ENCODE data around the gene SIGLEC7.
"Not testable (repeated sequence)": the region's sequence is repeated elsewhere in the genome, so short reads cannot be mapped to it uniquely, and the experiment has no call there.

Gene SIGLEC7

DNA sequence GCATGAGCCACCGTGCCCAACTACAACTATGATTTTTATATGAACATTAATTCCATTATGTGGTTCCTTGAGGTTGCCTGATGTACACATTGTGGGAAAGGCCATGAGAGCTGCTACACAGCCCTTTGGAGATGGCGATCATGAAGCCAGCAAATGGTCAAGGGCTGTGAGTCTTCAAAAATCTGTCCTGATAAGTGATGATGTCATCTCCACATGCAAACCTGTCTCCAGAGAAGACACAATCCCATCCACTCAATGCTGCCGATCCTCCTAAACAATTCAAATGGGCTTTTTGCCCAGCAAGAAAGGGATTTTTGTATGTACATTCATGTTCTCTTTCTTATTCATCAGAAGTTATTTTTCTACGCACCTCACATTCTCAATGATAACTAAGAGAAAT lies 17.6 kb downstream of the SIGLEC7 start:
- Mint-ChIP-seq H3K36me3 (ENCODE audit: low read depth) (no peaks in the 10 kb centered on the region), H3K4me1 (peaks cover 10% of the 10 kb centered on the region), H3K9me3 (no peaks in the 10 kb centered on the region), H3K4me3 (no peak overlapping the region), H3K27me3 (no peaks in the 10 kb centered on the region), H3K27ac (no peak overlapping the region)
- DNase-seq: no peak
- ATAC-seq: no peak

DNA sequence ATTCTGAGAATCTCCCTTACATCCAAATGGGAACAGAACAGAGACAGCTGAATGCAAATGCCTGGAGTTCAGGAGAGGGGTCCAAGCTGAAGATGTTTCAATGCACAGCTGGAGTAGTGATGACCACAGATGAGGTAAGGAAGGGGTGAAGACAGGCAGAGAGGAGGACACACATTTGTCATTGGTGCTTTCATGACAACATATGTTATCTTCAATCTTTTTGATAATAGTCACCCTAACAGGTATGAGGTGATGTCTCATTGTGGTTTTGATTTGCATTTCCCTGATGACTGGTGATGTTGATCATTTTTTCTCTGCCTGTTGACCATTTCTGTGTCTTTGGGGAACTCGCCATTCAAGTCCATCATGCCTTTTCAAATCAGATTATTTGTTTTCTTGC lies 19.2 kb downstream of the SIGLEC7 start:
- Mint-ChIP-seq H3K4me3 (no peak overlapping the region), H3K36me3 (ENCODE audit: low read depth) (no peaks in the 10 kb centered on the region), H3K9me3 (no peaks in the 10 kb centered on the region), H3K27ac (no peak overlapping the region), H3K4me1 (peaks cover 10% of the 10 kb centered on the region), H3K27me3 (no peaks in the 10 kb centered on the region)
- no peak for DNase-seq
- ATAC-seq: no peak

DNA sequence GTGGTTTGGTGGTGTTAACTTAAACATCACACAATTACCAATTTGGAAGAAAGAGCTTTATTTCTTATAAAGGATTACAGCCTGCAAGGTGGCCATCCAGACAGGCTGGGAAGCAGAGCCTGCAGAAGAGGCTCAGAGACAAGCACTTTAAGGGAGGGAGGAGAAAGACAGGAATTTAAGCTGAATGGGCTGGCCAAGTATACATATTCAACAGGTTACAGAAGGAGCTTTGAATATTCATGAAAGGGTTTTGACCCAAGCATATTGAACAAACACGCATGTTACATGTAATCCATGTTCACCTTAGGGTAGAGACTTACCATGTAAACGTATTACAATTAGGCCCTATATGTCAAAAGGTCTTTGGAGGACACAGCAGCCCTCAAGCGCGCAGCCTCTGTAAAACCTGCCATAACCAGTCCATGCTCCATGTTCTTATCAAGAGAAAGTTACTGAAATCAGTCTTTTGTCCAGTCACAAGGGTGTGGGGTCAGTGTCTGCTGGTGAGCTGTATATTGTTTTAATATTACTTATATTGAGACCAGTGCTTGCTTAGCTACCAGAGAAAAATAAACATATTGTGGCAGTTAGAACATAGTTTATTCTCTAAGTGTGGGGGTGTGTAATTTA lies 19.9 kb downstream of the SIGLEC7 start:
- Mint-ChIP-seq H3K27ac (no peak overlapping the region), H3K36me3 (ENCODE audit: low read depth) (no peaks in the 10 kb centered on the region), H3K9me3 (no peaks in the 10 kb centered on the region), H3K4me3 (no peak overlapping the region), H3K4me1 (peaks cover 13% of the 10 kb centered on the region), H3K27me3 (no peaks in the 10 kb centered on the region)
- DNase-seq (no peak), ATAC-seq (no peak)

DNA sequence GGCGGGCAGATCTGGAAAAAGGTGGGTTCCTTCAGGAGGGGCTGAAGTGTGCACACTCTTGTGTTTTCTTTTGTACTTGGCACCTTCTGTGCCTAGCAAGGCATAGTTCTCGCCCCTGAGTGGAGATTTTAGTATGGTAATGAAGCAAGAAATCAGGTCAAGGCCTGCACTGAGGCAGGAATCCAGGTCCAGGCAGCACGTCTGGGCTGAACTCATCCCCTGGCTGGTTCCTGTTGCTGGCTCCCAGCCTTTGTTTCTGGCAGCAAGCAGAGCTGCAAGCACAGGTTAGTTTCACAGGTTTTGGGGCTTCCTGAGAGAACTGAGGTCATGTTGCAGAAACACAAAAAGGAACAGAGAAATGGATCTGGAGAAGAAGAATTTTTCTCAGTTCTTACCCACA lies 21.2 kb downstream of the SIGLEC7 start:
- no peak for DNase-seq
- peaks cover 24% of the 10 kb centered on the region for H3K4me1 Mint-ChIP-seq

DNA sequence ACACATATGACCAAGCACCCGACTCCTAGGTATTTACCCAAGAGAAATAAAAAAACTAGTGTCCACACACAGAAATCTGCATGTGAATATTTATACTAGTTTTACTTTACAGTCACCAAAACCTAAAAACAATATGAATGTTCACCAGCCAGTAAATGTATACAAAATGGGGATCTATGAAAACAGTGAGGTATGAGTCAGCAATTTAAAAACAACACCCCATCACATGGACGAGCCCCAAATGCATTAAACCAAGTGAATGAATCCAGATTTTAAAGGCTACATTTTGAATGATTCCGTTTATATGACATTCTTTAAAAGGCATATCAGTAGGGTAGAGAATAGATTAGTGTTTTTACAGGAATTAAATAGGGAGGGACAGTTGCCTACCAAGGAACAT lies 22.1 kb downstream of the SIGLEC7 start:
- no peak overlapping the region for H3K4me3 Mint-ChIP-seq
- no peaks in the 10 kb centered on the region for H3K27me3 Mint-ChIP-seq
- ATAC-seq (no peak), DNase-seq (no peak)
- no peaks in the 10 kb centered on the region for H3K9me3 Mint-ChIP-seq
- H3K27ac Mint-ChIP-seq: no peak overlapping the region
- H3K36me3 Mint-ChIP-seq (ENCODE audit: low read depth): no peaks in the 10 kb centered on the region
- peaks cover 28% of the 10 kb centered on the region for H3K4me1 Mint-ChIP-seq

More for the DNA sequence above, 21.2 kb downstream of the SIGLEC7 start:
- Mint-ChIP-seq H3K36me3 (ENCODE audit: low read depth) (no peaks in the 10 kb centered on the region), H3K9me3 (no peaks in the 10 kb centered on the region), H3K27me3 (no peaks in the 10 kb centered on the region), H3K4me3 (no peak overlapping the region), H3K27ac (no peak overlapping the region)
- ATAC-seq: no peak

DNA sequence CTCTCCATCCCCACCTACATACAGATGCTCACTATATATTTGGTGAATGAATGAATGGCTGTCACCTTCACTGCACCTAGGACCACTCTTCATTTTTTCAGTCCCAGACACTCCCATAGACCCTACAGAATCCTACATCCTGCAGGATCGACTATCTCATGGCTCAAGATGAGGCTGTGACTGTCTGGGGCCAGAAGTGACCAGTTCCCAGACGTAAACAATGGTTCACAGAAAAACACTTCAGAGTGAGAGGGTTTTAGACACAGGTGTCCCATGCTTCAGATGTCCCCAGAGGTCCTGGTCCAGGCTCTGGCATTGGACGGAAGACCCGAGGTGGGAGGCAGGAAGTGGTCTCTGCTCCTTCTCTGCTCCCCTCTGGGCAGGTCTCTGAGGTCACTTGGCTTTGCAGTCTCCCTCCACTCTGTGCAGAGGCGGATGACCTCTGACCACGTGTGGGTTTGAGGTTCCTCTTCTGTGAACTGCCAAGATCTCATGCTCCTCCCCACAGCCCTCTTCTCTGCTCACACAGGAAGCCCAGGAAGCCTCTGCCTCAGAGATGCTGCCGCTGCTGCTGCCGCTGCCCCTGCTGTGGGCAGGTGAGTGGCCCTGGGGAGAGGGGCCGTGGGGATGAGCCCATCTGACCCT lies 24.9 kb downstream of the SIGLEC7 start:
- peak overlapping the region; percentile 6 for H3K27ac Mint-ChIP-seq
- no peaks in the 10 kb centered on the region for H3K9me3 Mint-ChIP-seq
- peak; percentile 59 for ATAC-seq
- no peak overlapping the region for H3K4me3 Mint-ChIP-seq
- peaks cover 24% of the 10 kb centered on the region for H3K4me1 Mint-ChIP-seq
- no peaks in the 10 kb centered on the region for H3K36me3 Mint-ChIP-seq (ENCODE audit: low read depth)
- H3K27me3 Mint-ChIP-seq: no peaks in the 10 kb centered on the region
- DNase-seq: peak; percentile 40

DNA sequence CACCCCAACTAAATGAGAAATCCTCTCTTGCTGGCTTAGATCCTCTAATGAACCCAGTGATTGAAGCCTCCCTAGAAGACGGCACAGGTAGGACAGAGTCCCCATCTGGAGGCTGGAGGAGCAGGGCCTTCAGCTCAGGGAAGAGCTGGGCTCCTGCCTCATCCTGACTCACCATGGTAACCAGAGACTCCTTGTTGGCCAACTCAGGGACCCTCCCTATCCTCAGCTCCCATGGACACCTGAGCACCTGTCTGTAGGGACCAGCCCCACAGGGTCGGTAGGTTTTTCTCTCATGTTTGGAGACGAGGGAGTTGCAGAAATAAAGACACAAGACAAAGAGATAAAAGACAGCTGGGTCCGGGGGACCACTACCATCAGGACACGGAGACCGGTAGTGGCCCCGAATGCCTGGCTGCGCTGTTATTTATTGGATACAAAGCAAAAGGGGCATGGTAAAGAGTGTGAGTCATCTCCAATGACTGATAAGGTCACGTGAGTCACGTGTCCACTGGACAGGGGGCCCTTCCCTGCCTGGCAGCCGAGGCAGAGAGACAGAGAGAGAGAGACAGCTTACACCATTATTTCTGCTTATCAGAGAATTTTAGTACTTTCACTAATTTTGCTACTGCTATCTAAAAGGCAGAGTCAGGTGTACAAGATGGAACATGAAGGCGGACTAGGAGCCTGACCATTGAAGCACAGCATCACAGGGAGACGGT lies 26.6 kb downstream of the SIGLEC7 start:
- Mint-ChIP-seq H3K9me3 (no peaks in the 10 kb centered on the region), H3K36me3 (ENCODE audit: low read depth) (no peaks in the 10 kb centered on the region), H3K4me1 (peaks cover 24% of the 10 kb centered on the region), H3K27ac (no peak overlapping the region), H3K4me3 (no peak overlapping the region), H3K27me3 (no peaks in the 10 kb centered on the region)
- no peak for ATAC-seq
- no peak for DNase-seq

DNA sequence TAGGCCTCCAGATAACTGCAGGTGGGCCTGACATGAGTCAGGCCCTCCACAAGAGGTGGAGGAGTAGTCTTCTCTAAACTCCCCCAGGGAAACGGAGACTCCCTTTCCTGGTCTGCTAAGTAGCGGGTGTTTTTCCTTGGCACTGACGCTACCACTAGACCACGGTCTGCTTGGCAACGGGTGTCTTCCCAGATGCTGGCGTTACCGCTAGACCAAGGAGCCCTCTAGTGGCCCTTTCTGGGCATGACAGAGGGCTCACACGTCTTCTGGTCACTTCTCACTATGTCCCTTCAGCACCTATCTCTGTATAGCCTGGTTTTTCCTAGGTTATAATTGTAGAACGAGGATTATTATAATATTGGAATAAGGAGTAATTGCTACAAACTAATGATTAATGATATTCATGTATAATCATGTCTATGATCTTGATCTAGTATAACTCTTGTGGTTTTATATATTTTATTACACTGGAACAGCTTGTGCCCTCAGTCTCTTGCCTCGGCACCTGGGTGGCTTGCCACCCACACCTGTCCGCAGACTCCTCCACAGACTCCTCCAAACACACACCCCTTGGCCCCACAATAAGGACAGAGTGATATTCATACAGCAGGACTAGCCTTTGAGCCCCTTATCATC lies 27.3 kb downstream of the SIGLEC7 start:
- H3K4me1 Mint-ChIP-seq: peaks cover 24% of the 10 kb centered on the region
- H3K9me3 Mint-ChIP-seq; ATAC-seq; H3K27me3 Mint-ChIP-seq; H3K27ac Mint-ChIP-seq; H3K36me3 Mint-ChIP-seq (ENCODE audit: low read depth); H3K4me3 Mint-ChIP-seq: not testable (repeated sequence)
- peak; percentile 75 for DNase-seq

DNA sequence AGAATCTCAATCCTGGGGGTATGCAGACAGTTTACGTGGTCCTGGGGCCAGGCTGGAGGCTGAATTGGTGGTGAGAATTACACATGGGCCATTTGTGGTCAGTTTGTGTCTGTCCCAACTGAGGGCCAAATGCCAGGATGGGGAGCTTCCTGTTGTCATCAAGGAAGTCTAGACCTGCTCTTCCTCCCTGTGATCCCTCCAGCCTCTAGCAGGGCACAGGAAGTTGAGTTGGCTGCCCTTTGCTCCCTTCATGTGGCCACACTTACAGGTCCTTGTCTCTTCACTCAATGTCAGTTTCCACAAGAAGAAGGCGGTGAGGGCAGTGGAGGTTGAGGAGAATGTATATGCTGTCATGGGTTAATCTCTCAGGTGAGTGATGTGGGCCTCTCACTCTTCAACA lies 30.1 kb downstream of the SIGLEC7 start:
- DNase-seq (no peak), ATAC-seq (no peak)
- Mint-ChIP-seq H3K36me3 (ENCODE audit: low read depth) (no peaks in the 10 kb centered on the region), H3K27ac (no peak overlapping the region), H3K27me3 (no peaks in the 10 kb centered on the region), H3K4me1 (peaks cover 19% of the 10 kb centered on the region), H3K4me3 (no peak overlapping the region), H3K9me3 (no peaks in the 10 kb centered on the region)

DNA sequence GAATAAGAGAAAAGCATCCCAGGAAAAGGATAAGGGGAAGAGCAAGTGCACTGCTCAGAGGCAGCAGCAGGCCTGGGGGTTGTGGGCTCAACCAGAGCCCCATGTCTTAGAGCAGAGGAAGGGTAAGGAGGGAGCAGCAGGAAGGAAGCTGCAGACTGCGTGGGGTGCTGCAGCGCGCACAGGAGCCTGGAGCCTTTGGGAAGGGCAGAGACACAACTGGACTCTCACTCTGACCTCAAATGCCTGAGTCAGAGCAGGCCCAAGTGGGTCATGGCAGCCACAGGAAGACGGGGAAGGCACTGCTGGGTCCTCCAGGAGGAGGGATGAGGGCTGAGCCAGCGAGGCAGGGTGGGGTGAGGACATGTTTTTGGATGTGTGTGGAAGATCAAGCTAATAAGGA lies 31.6 kb downstream of the SIGLEC7 start:
- H3K27ac Mint-ChIP-seq: no peak overlapping the region
- no peaks in the 10 kb centered on the region for H3K27me3 Mint-ChIP-seq
- ATAC-seq (no peak), DNase-seq (no peak)
- H3K36me3 Mint-ChIP-seq (ENCODE audit: low read depth): no peaks in the 10 kb centered on the region
- H3K9me3 Mint-ChIP-seq: no peaks in the 10 kb centered on the region
- H3K4me3 Mint-ChIP-seq: no peak overlapping the region
- peaks cover 6% of the 10 kb centered on the region for H3K4me1 Mint-ChIP-seq

DNA sequence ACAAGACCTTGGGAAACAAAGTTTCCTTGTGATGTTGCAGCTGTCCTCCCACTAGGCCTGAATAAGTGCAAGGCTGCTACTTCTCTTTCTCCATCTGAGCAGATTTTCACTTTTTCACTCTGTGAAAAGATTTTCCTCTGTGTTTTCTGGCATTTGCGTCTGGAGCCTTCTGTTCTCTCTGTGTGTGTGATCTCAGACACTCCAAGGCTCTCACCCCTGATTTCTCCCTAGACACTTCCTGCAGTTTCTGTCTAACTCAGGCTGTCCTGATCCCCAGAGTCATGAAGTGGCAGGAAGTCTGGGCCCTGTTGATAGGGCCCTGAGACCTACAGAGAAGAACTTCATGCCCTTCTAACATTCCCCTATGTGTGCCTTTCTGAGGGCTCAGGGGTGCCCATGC lies 37.2 kb downstream of the SIGLEC7 start:
- H3K27ac Mint-ChIP-seq: no peak overlapping the region
- peaks cover 5% of the 10 kb centered on the region for H3K27me3 Mint-ChIP-seq

DNA sequence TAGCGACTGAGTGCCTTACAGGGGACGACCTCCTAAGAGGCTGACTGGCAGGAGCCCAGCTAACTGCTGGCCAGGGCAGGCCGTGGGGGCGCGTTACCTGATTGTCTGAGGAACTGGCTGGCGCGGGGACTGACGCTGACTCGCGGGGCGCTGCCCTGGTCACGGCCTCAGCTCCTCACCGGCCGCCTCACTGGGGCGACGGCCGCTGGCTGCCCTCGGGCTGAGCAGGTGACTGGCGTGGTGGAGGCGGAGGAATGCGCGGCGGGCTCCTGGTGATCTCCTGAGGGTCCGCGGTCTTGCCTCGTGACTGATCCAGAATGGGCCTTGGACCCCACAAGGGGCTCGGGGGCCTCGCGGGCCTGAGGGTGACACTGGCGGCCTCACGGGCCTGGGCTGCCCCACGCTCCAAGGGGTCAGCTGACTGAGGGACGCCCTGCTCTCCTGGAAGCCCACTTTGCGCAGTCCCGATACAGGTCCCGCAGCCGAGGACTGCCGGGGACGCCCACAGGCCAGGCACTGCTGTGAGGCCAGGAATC lies 39.3 kb downstream of the SIGLEC7 start:
- Mint-ChIP-seq H3K4me3 (no peak overlapping the region), H3K4me1 (peaks cover 5% of the 10 kb centered on the region), H3K27ac (no peak overlapping the region), H3K36me3 (ENCODE audit: low read depth) (no peaks in the 10 kb centered on the region), H3K27me3 (peaks cover 16% of the 10 kb centered on the region), H3K9me3 (no peaks in the 10 kb centered on the region)
- ATAC-seq: no peak
- DNase-seq: no peak

More for the DNA sequence above, 37.2 kb downstream of the SIGLEC7 start:
- H3K36me3 Mint-ChIP-seq (ENCODE audit: low read depth): no peaks in the 10 kb centered on the region
- peaks cover 5% of the 10 kb centered on the region for H3K4me1 Mint-ChIP-seq
- ATAC-seq: no peak
- no peak overlapping the region for H3K4me3 Mint-ChIP-seq
- no peaks in the 10 kb centered on the region for H3K9me3 Mint-ChIP-seq
- no peak for DNase-seq

DNA sequence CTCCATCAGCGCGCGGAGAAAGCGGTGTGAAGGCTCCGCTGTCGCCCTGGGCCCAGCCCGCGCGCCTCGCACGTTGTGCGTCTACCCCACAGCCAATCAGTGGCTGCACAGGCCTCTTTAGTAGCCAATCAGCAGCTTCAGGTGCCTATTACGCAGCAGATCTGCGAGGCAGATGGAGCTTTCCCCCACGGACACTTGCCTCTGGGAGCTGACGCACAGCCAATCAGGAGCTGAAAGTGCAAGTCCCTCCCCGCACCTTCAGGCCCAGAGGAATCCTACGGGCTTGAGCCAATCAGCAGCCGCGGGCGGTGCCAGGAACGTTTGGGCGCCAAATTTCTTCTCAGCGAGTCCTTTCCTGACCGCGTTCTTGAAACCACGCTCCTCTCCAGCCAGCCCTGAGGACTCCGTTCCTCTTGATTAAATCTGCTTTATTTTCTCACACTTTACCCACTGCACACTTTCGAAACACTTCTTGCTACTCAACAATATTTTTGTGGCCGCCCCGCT lies 39.9 kb downstream of the SIGLEC7 start:
- ATAC-seq: no peak
- Mint-ChIP-seq H3K36me3 (ENCODE audit: low read depth) (no peaks in the 10 kb centered on the region), H3K9me3 (no peaks in the 10 kb centered on the region), H3K27ac (no peak overlapping the region), H3K4me3 (no peak overlapping the region), H3K27me3 (peaks cover 17% of the 10 kb centered on the region), H3K4me1 (peaks cover 5% of the 10 kb centered on the region)
- DNase-seq: peak; percentile 13

DNA sequence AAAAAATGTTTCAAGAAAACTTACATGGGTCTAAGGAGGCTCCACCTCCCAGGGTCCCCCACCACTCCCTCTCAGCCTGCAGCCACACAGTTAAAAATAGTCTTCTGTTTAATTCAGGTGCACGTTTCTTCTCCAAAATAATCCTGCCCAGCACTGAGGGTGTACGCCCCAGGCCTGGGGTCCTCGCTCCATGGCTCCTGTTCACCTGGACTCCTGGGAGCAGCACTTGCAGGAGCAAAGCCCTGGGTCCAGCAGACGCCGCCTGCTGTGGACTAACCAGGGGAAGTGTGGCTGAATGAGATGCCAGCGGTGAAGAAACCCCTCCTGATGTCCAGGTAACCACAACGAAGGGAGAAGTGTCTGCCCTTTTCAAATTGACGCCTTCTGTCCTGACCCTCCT lies 41.5 kb downstream of the SIGLEC7 start:
- no peak for DNase-seq
- H3K9me3 Mint-ChIP-seq: no peaks in the 10 kb centered on the region
- no peaks in the 10 kb centered on the region for H3K36me3 Mint-ChIP-seq (ENCODE audit: low read depth)
- no peak overlapping the region for H3K27ac Mint-ChIP-seq
- H3K4me1 Mint-ChIP-seq: peaks cover 5% of the 10 kb centered on the region
- H3K4me3 Mint-ChIP-seq: no peak overlapping the region
- H3K27me3 Mint-ChIP-seq: peaks cover 19% of the 10 kb centered on the region
- no peak for ATAC-seq
